ENCODE results near the gene PPBP. TPM values are rescaled to one million over a fixed set of nuclear protein-coding genes. Genes with fewer than 3 reads are reported as not detected.

PPBP gene
- total RNA-seq, 1 experiment from 2014 or later: not detected

DNA sequence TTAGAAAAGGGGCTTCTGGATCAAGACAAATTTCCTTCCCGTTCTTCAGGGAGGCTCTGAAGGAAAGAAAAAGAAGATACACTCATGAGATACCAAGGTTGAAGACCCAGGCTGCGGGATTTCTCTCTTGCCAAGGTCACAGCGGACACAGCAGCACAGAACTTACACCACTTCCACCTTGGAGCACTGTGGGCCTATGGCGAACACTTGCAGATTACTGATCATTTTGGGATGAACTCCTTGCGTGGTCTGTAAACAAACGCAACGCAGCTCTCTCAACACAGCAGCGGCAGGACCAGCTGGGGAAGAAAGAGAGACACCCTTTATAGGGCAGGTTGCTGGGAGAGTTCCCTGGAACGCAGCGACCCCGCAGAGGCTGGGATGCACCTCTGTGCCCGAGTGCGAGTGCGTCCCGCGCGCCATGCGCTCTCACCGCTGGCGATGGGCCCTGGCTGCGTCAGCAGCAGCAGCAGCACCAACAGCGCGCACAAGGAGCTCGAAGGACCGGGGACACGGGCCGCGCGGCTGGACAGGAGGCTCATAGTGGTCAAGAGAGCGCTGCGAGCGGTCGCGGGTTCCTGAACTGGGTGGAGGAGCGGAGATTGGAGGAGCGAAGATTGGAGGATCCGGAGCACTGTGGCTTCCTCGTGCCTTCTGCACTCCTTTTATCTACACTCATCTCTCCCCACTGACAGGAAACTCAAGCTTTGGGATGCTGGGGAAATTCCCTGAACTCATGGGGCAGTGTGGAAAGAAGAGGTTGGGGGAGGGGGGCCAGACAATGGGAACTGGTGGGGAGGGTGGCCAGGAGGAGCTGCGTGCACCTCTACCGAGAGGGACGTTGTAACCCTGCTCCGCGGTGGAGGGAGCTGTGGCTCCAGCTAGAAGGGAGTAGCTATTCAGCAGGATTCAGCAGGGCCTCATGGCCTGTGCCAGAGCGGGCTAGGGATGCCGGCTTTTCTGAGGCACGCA, 10.3 kb upstream of the PPBP start, which contains the start of gene CXCL5:
TSS of gene CXCL5 (minus strand) at position 638 of the 972 bp plus-strand sequence. CDS start at position 542, 96 bp downstream.
- ChIA-PET POLR2A (no interaction called here), CTCF (no interaction called here), RAD21 (ENCODE audit: low non-redundant PET in 1 of 2, low total read pairs in 2 of 2, uncharacterized antibody in 2 of 2, unreplicated experiment in 2 of 2) (no interaction called here)
- intact Hi-C loops (cut with micrococcal nuclease): no loop called here
- H3K9me2 ChIP-seq (ENCODE audit: insufficient read depth): no peaks in the 10 kb centered on the region
- no peak within 1 kb of the TSS for H3K9ac ChIP-seq (ENCODE audit: low read length)
- H3K9me3 ChIP-seq (ENCODE audit: control insufficient read depth in 1 of 2, insufficient read depth in 1 of 2, low read depth in 1 of 2, low read length in 2 of 2): no peaks in the 10 kb centered on the region
- BruUV-seq (replicated peaks): no TSS peak
- no peak for ATAC-seq
- H4K20me1 ChIP-seq (ENCODE audit: insufficient read depth): no peaks in the 10 kb centered on the region
- no peaks in the 10 kb centered on the region for H3K27me3 ChIP-seq (ENCODE audit: insufficient read depth, low read length)
- H3K4me1 ChIP-seq (ENCODE audit: control insufficient read depth in 1 of 2, insufficient read depth in 2 of 2, low read length in 2 of 2): no peaks in the 10 kb centered on the region
- no peaks in the 10 kb centered on the region for H3K36me3 ChIP-seq (ENCODE audit: control insufficient read depth in 1 of 2, insufficient read depth in 2 of 2, low read length in 2 of 2)
- TF ChIP-seq CEBPB (IDR thresholded peaks at IDR 0.05; ENCODE audit: low read depth): no peak
- no peak for TF ChIP-seq FOSL1 (IDR thresholded peaks at IDR 0.05; ENCODE audit: low read depth)
- TF ChIP-seq POLR2A (IDR thresholded peaks at IDR 0.05; ENCODE audit: borderline replicate concordance, extremely low read depth, insufficient read depth, insufficient read length): no peak
- no peak for TF ChIP-seq EZH2phosphoT487 (IDR thresholded peaks at IDR 0.05; ENCODE audit: borderline replicate concordance)
- TF ChIP-seq EGR1 (IDR thresholded peaks at IDR 0.05; ENCODE audit: low read depth): no peak
- TF ChIP-seq, protein P1, sequence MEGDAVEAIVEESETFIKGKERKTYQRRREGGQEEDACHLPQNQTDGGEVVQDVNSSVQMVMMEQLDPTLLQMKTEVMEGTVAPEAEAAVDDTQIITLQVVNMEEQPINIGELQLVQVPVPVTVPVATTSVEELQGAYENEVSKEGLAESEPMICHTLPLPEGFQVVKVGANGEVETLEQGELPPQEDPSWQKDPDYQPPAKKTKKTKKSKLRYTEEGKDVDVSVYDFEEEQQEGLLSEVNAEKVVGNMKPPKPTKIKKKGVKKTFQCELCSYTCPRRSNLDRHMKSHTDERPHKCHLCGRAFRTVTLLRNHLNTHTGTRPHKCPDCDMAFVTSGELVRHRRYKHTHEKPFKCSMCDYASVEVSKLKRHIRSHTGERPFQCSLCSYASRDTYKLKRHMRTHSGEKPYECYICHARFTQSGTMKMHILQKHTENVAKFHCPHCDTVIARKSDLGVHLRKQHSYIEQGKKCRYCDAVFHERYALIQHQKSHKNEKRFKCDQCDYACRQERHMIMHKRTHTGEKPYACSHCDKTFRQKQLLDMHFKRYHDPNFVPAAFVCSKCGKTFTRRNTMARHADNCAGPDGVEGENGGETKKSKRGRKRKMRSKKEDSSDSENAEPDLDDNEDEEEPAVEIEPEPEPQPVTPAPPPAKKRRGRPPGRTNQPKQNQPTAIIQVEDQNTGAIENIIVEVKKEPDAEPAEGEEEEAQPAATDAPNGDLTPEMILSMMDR (IDR thresholded peaks at IDR 0.05 in 2 of 3, conservative IDR thresholded peaks at IDR 0.05 in 1 of 3; ENCODE audit: borderline replicate concordance in 1 of 3, insufficient read depth in 1 of 3, low read depth in 2 of 3, low read length in 2 of 3): no peak
- TF ChIP-seq SRF (IDR thresholded peaks at IDR 0.05; ENCODE audit: low read depth): no peak
- TF ChIP-seq, protein P2, sequence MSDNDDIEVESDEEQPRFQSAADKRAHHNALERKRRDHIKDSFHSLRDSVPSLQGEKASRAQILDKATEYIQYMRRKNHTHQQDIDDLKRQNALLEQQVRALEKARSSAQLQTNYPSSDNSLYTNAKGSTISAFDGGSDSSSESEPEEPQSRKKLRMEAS (IDR thresholded peaks at IDR 0.05): no peak
- TF ChIP-seq SIN3A (IDR thresholded peaks at IDR 0.05; ENCODE audit: low read depth): no peak
- no peak for TF ChIP-seq YY1 (IDR thresholded peaks at IDR 0.05; ENCODE audit: extremely low read depth, insufficient replicate concordance, low read depth, low read length)
- TF ChIP-seq EZH2 (IDR thresholded peaks at IDR 0.05): no peak
- TF ChIP-seq SP1 (IDR thresholded peaks at IDR 0.05; ENCODE audit: low read depth): no peak
- TF ChIP-seq POLR2AphosphoS5 (IDR thresholded peaks at IDR 0.05; ENCODE audit: low read depth, low read length): no peak
- no peak for TF ChIP-seq ELF1 (IDR thresholded peaks at IDR 0.05; ENCODE audit: borderline replicate concordance, low read depth)
- no peak for TF ChIP-seq CBX3 (IDR thresholded peaks at IDR 0.05; ENCODE audit: low read depth)
- TF ChIP-seq, protein P3, sequence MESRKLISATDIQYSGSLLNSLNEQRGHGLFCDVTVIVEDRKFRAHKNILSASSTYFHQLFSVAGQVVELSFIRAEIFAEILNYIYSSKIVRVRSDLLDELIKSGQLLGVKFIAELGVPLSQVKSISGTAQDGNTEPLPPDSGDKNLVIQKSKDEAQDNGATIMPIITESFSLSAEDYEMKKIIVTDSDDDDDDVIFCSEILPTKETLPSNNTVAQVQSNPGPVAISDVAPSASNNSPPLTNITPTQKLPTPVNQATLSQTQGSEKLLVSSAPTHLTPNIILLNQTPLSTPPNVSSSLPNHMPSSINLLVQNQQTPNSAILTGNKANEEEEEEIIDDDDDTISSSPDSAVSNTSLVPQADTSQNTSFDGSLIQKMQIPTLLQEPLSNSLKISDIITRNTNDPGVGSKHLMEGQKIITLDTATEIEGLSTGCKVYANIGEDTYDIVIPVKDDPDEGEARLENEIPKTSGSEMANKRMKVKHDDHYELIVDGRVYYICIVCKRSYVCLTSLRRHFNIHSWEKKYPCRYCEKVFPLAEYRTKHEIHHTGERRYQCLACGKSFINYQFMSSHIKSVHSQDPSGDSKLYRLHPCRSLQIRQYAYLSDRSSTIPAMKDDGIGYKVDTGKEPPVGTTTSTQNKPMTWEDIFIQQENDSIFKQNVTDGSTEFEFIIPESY (IDR thresholded peaks at IDR 0.05; ENCODE audit: extremely low read depth, insufficient replicate concordance, low read length): no peak
- TF ChIP-seq, protein P4, sequence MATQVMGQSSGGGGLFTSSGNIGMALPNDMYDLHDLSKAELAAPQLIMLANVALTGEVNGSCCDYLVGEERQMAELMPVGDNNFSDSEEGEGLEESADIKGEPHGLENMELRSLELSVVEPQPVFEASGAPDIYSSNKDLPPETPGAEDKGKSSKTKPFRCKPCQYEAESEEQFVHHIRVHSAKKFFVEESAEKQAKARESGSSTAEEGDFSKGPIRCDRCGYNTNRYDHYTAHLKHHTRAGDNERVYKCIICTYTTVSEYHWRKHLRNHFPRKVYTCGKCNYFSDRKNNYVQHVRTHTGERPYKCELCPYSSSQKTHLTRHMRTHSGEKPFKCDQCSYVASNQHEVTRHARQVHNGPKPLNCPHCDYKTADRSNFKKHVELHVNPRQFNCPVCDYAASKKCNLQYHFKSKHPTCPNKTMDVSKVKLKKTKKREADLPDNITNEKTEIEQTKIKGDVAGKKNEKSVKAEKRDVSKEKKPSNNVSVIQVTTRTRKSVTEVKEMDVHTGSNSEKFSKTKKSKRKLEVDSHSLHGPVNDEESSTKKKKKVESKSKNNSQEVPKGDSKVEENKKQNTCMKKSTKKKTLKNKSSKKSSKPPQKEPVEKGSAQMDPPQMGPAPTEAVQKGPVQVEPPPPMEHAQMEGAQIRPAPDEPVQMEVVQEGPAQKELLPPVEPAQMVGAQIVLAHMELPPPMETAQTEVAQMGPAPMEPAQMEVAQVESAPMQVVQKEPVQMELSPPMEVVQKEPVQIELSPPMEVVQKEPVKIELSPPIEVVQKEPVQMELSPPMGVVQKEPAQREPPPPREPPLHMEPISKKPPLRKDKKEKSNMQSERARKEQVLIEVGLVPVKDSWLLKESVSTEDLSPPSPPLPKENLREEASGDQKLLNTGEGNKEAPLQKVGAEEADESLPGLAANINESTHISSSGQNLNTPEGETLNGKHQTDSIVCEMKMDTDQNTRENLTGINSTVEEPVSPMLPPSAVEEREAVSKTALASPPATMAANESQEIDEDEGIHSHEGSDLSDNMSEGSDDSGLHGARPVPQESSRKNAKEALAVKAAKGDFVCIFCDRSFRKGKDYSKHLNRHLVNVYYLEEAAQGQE (IDR thresholded peaks at IDR 0.05; ENCODE audit: low read depth): no peak
- H3K79me2 ChIP-seq (ENCODE audit: insufficient read depth, low read length): no peaks in the 10 kb centered on the region
- H2AFZ ChIP-seq (ENCODE audit: low read depth, low read length, poor library complexity, severe bottlenecking): no peak within 1 kb of the TSS
- no peak for DNase-seq (ENCODE audit: low read depth, low spot score)
- H3K4me2 ChIP-seq (ENCODE audit: low read length): no peak within 1 kb of the TSS
- H3K4me3 ChIP-seq (replicated peaks in 1 of 2; ENCODE audit: low read depth in 1 of 2, low read length in 2 of 2): no peak within 1 kb of the TSS
- H3K27ac ChIP-seq (ENCODE audit: low read depth, low read length): no peak within 1 kb of the TSS
